ENCODE measurements around the gene OR1L8. TPM values are rescaled to one million over a fixed set of nuclear protein-coding genes. Genes with fewer than 3 reads are reported as not detected.
"Not testable (repeated sequence)": the region's sequence is repeated elsewhere in the genome, so short reads cannot be mapped to it uniquely, and the experiment has no call there.

The OR1L8 gene, protein sequence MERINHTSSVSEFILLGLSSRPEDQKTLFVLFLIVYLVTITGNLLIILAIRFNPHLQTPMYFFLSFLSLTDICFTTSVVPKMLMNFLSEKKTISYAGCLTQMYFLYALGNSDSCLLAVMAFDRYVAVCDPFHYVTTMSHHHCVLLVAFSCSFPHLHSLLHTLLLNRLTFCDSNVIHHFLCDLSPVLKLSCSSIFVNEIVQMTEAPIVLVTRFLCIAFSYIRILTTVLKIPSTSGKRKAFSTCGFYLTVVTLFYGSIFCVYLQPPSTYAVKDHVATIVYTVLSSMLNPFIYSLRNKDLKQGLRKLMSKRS
- total RNA-seq (under 1 TPM in 3 of 4 donors, not detected in 1; 0.14 to 0.61 (median 0.43) TPM), polyA plus RNA-seq (0.05 TPM)
- long read RNA-seq, donor 1, result 0 reads
- long read RNA-seq, donor 2, result 0 reads
- long read RNA-seq, donor 3, partial matches to known transcripts, result 0 of 2 reads
- long read RNA-seq, donor 3, other reads (novel, unspliced or antisense), result 2 of 2 reads
- long read RNA-seq, donor 4, partial matches to known transcripts, result 0 of 1 reads
- long read RNA-seq, donor 4, other reads (novel, unspliced or antisense), result 1 of 1 reads

DNA sequence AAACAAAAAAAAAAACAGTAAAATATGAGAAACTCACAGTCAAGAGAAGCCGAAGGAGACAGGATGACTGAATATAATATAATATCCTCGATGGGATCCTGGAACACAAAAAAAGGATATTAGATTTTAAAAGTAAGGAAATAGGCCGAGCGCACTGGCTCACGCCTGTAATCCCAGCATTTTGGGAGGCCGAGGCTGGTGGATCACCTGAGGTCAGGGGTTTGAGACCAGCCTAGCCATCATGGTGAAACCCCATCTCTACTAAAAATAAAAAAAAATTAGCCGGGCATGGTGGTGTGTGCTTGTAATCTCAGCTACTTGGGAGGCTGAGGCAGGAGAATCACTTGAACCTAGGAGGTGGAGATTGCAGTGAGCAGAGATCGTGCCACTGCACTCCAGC, at the start of gene OR1L8:
Gene OR1L8 (minus strand): TSS at position 101 of the 400 bp plus-strand sequence. CDS start 14,907 bp downstream, outside the sequence.
- H3K9me3 ChIP-seq (ENCODE audit: control insufficient read depth, low read length); ATAC-seq; DNase-seq; H3K4me3 ChIP-seq (ENCODE audit: low read length); H3K27ac ChIP-seq (ENCODE audit: low read length); intact Hi-C loops (cut with DNase I); H3K27me3 ChIP-seq (ENCODE audit: control insufficient read depth, insufficient read depth); H3K4me1 ChIP-seq (ENCODE audit: control insufficient read depth, insufficient read depth, low read length): not testable (repeated sequence)
- 85% methylated on average over 8 of the region's 8 CpGs for WGBS

GRCh38 chr9:122619996-122620395, 36.8 kb upstream of the OR1L8 start:
- Histone ChIP-seq H3K9me3 (ENCODE audit: control insufficient read depth, low read length) (no peaks in the 10 kb centered on the region), H3K4me1 (ENCODE audit: control insufficient read depth, insufficient read depth, low read length) (no peaks in the 10 kb centered on the region), H3K4me3 (ENCODE audit: low read length) (no peak overlapping the region), H3K27me3 (ENCODE audit: control insufficient read depth, insufficient read depth) (no peaks in the 10 kb centered on the region), H3K27ac (ENCODE audit: low read length) (no peak overlapping the region)
- intact Hi-C loops (cut with DNase I), result no loop called here
- no peak for DNase-seq
- ATAC-seq, result no peak
- WGBS, result 51% methylated on average over 7 of the region's 7 CpGs

- H3K4me1 ChIP-seq (ENCODE audit: control insufficient read depth, insufficient read depth, low read length), result no peaks in the 10 kb centered on the region
- intact Hi-C loops (cut with DNase I), result no loop called here
- H3K4me3 ChIP-seq (ENCODE audit: low read length), result no peak within 1 kb of the TSS
- no peak within 1 kb of the TSS for H3K27ac ChIP-seq (ENCODE audit: low read length)
- ATAC-seq (no peak), DNase-seq (no peak)
- H3K9me3 ChIP-seq (ENCODE audit: control insufficient read depth, low read length), result no peaks in the 10 kb centered on the region
- no peaks in the 10 kb centered on the region for H3K27me3 ChIP-seq (ENCODE audit: control insufficient read depth, insufficient read depth)
- WGBS, result 83% methylated on average over 1 of the region's 1 CpG
Observed at GRCh38 chr9:122614362-122614761, 31.2 kb upstream of the OR1L8 start, which contains the start of gene OR1Q1. TSS of gene OR1Q1 (plus strand) at chr9:122614738. CDS start at chr9:122614738, 0 bp downstream.

- DNase-seq, result no peak
- no peaks in the 10 kb centered on the region for H3K27me3 ChIP-seq (ENCODE audit: control insufficient read depth, insufficient read depth)
- H3K4me1 ChIP-seq (ENCODE audit: control insufficient read depth, insufficient read depth, low read length), result no peaks in the 10 kb centered on the region
- intact Hi-C loops (cut with DNase I), result no loop called here
- no peaks in the 10 kb centered on the region for H3K9me3 ChIP-seq (ENCODE audit: control insufficient read depth, low read length)
- 61% methylated on average over 4 of the region's 4 CpGs for WGBS
- H3K4me3 ChIP-seq (ENCODE audit: low read length), result no peak overlapping the region
- no peak overlapping the region for H3K27ac ChIP-seq (ENCODE audit: low read length)
- ATAC-seq, result no peak
Observed at GRCh38 chr9:122609804-122610203, 26.6 kb upstream of the OR1L8 start.

- DNase-seq, result no peak
Observed at GRCh38 chr9:122606587-122606986, 23.4 kb upstream of the OR1L8 start.

GRCh38 chr9:122605691-122606090, 22.5 kb upstream of the OR1L8 start:
- Histone ChIP-seq H3K27ac (ENCODE audit: low read length) (no peak overlapping the region), H3K4me3 (ENCODE audit: low read length) (no peak overlapping the region), H3K9me3 (ENCODE audit: control insufficient read depth, low read length) (peaks cover 3% of the 10 kb centered on the region), H3K27me3 (ENCODE audit: control insufficient read depth, insufficient read depth) (no peaks in the 10 kb centered on the region), H3K4me1 (ENCODE audit: control insufficient read depth, insufficient read depth, low read length) (no peaks in the 10 kb centered on the region)
- 20% methylated on average over 1 of the region's 1 CpG for WGBS
- ATAC-seq (no peak), DNase-seq (no peak)
- intact Hi-C loops (cut with DNase I), result no loop called here

More at GRCh38 chr9:122606587-122606986, 23.4 kb upstream of the OR1L8 start:
- Histone ChIP-seq H3K27ac (ENCODE audit: low read length) (no peak overlapping the region), H3K4me3 (ENCODE audit: low read length) (no peak overlapping the region), H3K27me3 (ENCODE audit: control insufficient read depth, insufficient read depth) (no peaks in the 10 kb centered on the region), H3K4me1 (ENCODE audit: control insufficient read depth, insufficient read depth, low read length) (no peaks in the 10 kb centered on the region), H3K9me3 (ENCODE audit: control insufficient read depth, low read length) (peaks cover 3% of the 10 kb centered on the region)
- WGBS, result 82% methylated on average over 1 of the region's 1 CpG
- ATAC-seq, result no peak
- intact Hi-C loops (cut with DNase I), result no loop called here

DNA sequence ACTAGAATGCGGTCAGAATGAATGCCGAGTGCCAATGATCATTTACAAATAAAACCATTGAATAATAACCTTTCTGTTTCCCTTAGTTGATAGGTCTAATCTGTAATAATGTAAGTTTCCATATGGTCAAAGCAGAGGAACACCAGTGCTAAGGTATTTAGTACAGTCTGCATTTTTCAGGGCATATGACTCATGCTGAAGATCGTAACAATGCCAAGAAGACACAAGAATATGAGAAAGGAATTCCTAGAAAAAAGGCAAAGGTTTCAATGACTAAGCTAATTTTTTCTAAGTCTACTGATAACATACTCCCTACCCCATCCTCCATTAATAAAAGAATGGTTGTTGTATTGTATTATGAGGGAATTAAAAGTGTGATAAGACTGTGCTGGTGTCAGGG, 2.8 kb downstream of the OR1L8 start:
- no peaks in the 10 kb centered on the region for H3K27me3 ChIP-seq (ENCODE audit: control insufficient read depth, insufficient read depth)
- no peak overlapping the region for H3K27ac ChIP-seq (ENCODE audit: low read length)
- H3K4me3 ChIP-seq (ENCODE audit: low read length), result no peak overlapping the region
- no peak for DNase-seq
- H3K4me1 ChIP-seq (ENCODE audit: control insufficient read depth, insufficient read depth, low read length), result no peaks in the 10 kb centered on the region
- 75% methylated on average over 3 of the region's 3 CpGs for WGBS
- ATAC-seq, result no peak
- intact Hi-C loops (cut with DNase I), result no loop called here
- H3K9me3 ChIP-seq (ENCODE audit: control insufficient read depth, low read length), result no peaks in the 10 kb centered on the region

GRCh38 chr9:122579874-122580273, 3.3 kb downstream of the OR1L8 start:
- Histone ChIP-seq H3K4me3 (ENCODE audit: low read length) (no peak overlapping the region), H3K27me3 (ENCODE audit: control insufficient read depth, insufficient read depth) (no peaks in the 10 kb centered on the region), H3K4me1 (ENCODE audit: control insufficient read depth, insufficient read depth, low read length) (no peaks in the 10 kb centered on the region), H3K9me3 (ENCODE audit: control insufficient read depth, low read length) (no peaks in the 10 kb centered on the region), H3K27ac (ENCODE audit: low read length) (no peak overlapping the region)
- 59% methylated on average over 5 of the region's 5 CpGs for WGBS
- DNase-seq, result no peak
- intact Hi-C loops (cut with DNase I), result no loop called here
- ATAC-seq, result no peak

GRCh38 chr9:122572456-122572855, 10.7 kb downstream of the OR1L8 start:
- ATAC-seq, result no peak
- H3K4me1 ChIP-seq (ENCODE audit: control insufficient read depth, insufficient read depth, low read length), result no peaks in the 10 kb centered on the region
- no peak for DNase-seq
- no peak overlapping the region for H3K4me3 ChIP-seq (ENCODE audit: low read length)
- WGBS, result 73% methylated on average over 2 of the region's 2 CpGs
- H3K27ac ChIP-seq (ENCODE audit: low read length), result no peak overlapping the region
- intact Hi-C loops (cut with DNase I), result no loop called here
- no peaks in the 10 kb centered on the region for H3K9me3 ChIP-seq (ENCODE audit: control insufficient read depth, low read length)
- H3K27me3 ChIP-seq (ENCODE audit: control insufficient read depth, insufficient read depth), result no peaks in the 10 kb centered on the region

DNA sequence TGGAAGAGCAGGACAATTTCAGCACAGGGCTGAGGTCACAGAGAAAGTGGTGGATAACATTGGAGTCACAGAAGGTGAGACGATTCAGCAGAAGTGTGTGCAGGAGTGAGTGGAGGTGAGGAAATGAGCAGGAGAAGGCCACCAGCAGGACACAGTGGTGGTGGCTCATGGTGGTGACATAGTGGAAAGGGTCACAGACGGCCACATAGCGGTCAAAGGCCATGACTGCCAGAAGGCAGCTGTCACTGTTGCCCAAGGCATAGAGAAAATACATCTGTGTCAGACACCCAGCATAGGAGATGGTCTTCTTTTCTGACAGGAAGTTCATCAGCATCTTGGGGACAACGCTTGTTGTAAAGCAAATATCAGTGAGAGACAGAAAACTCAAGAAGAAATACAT, 15.3 kb downstream of the OR1L8 start:
- Histone ChIP-seq H3K4me3 (ENCODE audit: low read length) (no peak overlapping the region), H3K9me3 (ENCODE audit: control insufficient read depth, low read length) (no peaks in the 10 kb centered on the region), H3K4me1 (ENCODE audit: control insufficient read depth, insufficient read depth, low read length) (no peaks in the 10 kb centered on the region), H3K27ac (ENCODE audit: low read length) (no peak overlapping the region), H3K27me3 (ENCODE audit: control insufficient read depth, insufficient read depth) (no peaks in the 10 kb centered on the region)
- no peak for ATAC-seq
- intact Hi-C loops (cut with DNase I), result no loop called here
- DNase-seq, result no peak
- WGBS, result 86% methylated on average over 4 of the region's 4 CpGs

- DNase-seq (peak in 1 of 3 donors; percentile 4), ATAC-seq (no peak)
- H3K4me1 ChIP-seq (ENCODE audit: control insufficient read depth, insufficient read depth, low read length), result no peaks in the 10 kb centered on the region
- no peaks in the 10 kb centered on the region for H3K9me3 ChIP-seq (ENCODE audit: control insufficient read depth, low read length)
- 42% methylated on average over 9 of the region's 9 CpGs for WGBS
- intact Hi-C loops (cut with DNase I), result no loop called here
- no peak overlapping the region for H3K4me3 ChIP-seq (ENCODE audit: low read length)
- no peak overlapping the region for H3K27ac ChIP-seq (ENCODE audit: low read length)
- no peaks in the 10 kb centered on the region for H3K27me3 ChIP-seq (ENCODE audit: control insufficient read depth, insufficient read depth)
Observed at GRCh38 chr9:122562134-122562760, 20.9 kb downstream of the OR1L8 start.

All from right cardiac atrium (tissue), 5 donors.